ENCODE results near the gene IFITM2.

DNA sequence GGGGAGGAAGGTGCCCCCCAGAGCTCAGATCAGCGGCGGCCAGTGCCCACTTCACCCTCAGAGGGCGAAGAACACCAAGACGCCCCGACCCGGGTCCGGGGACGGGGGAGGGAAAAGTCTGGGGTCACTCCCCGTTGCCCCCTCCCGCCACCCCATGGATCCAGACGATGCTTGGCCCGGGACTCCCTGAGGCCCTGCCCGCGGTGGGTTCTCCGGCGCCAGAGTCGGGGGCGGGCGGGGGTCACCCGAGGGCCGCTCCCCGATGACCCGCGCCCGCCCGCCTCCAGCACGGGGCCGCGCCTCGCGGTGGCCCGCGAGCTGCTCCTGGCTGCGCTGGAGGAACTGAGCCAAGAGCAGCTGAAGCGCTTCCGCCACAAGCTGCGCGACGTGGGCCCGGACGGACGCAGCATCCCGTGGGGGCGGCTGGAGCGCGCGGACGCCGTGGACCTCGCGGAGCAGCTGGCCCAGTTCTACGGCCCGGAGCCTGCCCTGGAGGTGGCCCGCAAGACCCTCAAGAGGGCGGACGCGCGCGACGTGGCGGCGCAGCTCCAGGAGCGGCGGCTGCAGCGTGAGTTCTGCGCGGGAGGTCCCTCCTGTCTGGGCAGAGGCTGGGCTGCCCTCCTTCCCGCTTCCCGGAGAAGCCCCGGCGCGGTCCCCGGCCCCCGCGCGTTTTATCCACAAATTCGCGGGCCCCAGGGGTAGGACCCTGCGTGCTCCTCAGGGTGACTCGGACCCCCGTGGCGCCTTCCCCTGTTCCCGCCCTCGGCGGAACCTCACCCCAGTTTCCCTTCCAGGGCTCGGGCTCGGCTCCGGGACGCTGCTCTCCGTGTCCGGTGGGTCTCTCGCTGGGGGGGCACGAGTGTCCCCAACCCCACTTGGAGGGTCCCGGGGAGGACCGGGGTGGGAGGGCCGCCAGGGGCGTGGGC lies 28.3 kb upstream of the IFITM2 start:
- TF ChIP-seq, protein P1, sequence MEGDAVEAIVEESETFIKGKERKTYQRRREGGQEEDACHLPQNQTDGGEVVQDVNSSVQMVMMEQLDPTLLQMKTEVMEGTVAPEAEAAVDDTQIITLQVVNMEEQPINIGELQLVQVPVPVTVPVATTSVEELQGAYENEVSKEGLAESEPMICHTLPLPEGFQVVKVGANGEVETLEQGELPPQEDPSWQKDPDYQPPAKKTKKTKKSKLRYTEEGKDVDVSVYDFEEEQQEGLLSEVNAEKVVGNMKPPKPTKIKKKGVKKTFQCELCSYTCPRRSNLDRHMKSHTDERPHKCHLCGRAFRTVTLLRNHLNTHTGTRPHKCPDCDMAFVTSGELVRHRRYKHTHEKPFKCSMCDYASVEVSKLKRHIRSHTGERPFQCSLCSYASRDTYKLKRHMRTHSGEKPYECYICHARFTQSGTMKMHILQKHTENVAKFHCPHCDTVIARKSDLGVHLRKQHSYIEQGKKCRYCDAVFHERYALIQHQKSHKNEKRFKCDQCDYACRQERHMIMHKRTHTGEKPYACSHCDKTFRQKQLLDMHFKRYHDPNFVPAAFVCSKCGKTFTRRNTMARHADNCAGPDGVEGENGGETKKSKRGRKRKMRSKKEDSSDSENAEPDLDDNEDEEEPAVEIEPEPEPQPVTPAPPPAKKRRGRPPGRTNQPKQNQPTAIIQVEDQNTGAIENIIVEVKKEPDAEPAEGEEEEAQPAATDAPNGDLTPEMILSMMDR (conservative IDR thresholded peaks at IDR 0.05; ENCODE audit: low read length) = no peak
- TF ChIP-seq EZH2phosphoT487 (IDR thresholded peaks at IDR 0.05; ENCODE audit: borderline replicate concordance) = no peak
